HCT116 (cell line): Measurements from ENCODE around the gene NEU4. TPM values are rescaled to one million over a fixed set of nuclear protein-coding genes. Genes with fewer than 3 reads are reported as not detected.

ENCODE experiments used
- ATAC-seq: fragments of 200-7000 bp; cut with Tn5 transposase; 2 replicates; pipeline ENCODE4 v1.9.1; 2020; ENCODE audit warnings: mild to moderate bottlenecking, moderate library complexity
- BruUV-seq: library from RNA; stranded (reverse); fragments of 400-500 nt; replicated peaks from 2 replicates; lab custom pipeline; 2021; lab: Mats Ljungman, UMichigan
- CTCF ChIA-PET: fragments of 300-600 bp; sonication (Branson Sonifier 250); formaldehyde crosslinking; loops from one replicate; lab custom pipeline; 2021; ENCODE audit warnings: antibody characterized with exemption; lab: Charles Lee
- POLR2A ChIA-PET: fragments of 300-600, 350-600 bp; sonication (Branson Sonifier 250); formaldehyde crosslinking; loops from one replicate; lab custom pipeline; 2021; ENCODE audit warnings: antibody characterized with exemption; lab: Charles Lee
- RAD21 ChIA-PET, 2 experiments: fragments of 300-600 bp; sonication (Branson Sonifier 250); formaldehyde crosslinking; loops; one replicate each; lab custom pipeline; 2023; ENCODE audit warnings: low total read pairs in 2 of 2; ENCODE audit not compliant: uncharacterized antibody in 2 of 2, unreplicated experiment in 2 of 2, low non-redundant PET in 1 of 2; lab: Charles Lee
- DNase-seq: peaks from one replicate; pipeline ENCODE4 v3.0.0-alpha.2; 2010; ENCODE audit warnings: low read depth, low spot score
- H2AFZ ChIP-seq: fragments of 200-600 bp; shearing (Covaris generic), sonication (generic); 2 replicates; pipeline ENCODE4 v1.6.1; 2017; ENCODE audit warnings: low read depth, mixed run types, mixed read lengths, antibody characterized with exemption, low read length; ENCODE audit not compliant: poor library complexity, severe bottlenecking
- H3K27ac ChIP-seq: 2 replicates; pipeline ENCODE4 v1.5.1; 2012; ENCODE audit warnings: low read depth, low read length
- H3K27me3 ChIP-seq: fragments of 200-600 bp; sonication (generic); 2 replicates; pipeline ENCODE4 v1.6.1; 2016; ENCODE audit warnings: mixed run types, low read length, mixed read lengths; ENCODE audit not compliant: insufficient read depth
- H3K36me3 ChIP-seq, 2 experiments: fragments of 200-500 bp in 1 of 2; fragments of 200-600 bp in 1 of 2; sonication (Bioruptor generic) in 1 of 2; sonication (generic) in 1 of 2; 2 replicates each; pipeline versions ENCODE4 v1.5.1 to v1.6.1; 2014 to 2016; ENCODE audit warnings: low read length in 2 of 2, inconsistent platforms in 1 of 2, mixed read lengths in 1 of 2, mixed run types in 1 of 2; ENCODE audit not compliant: insufficient read depth in 2 of 2, control insufficient read depth in 1 of 2
- H3K4me1 ChIP-seq, 2 experiments: fragments of 200-600 bp in 1 of 2; sonication (generic) in 1 of 2; 2 replicates each; pipeline versions ENCODE4 v1.5.1 to v1.6.1; 2012 to 2017; ENCODE audit warnings: low read length in 2 of 2, inconsistent platforms in 1 of 2, mild to moderate bottlenecking in 1 of 2, mixed read lengths in 1 of 2, mixed run types in 1 of 2, moderate library complexity in 1 of 2; ENCODE audit not compliant: insufficient read depth in 2 of 2, control insufficient read depth in 1 of 2
- H3K4me2 ChIP-seq: fragments of 200-600 bp; sonication (generic); 2 replicates; pipeline ENCODE4 v1.6.1; 2017; ENCODE audit warnings: mixed run types, low read length, mixed read lengths
- H3K4me3 ChIP-seq, 2 experiments: fragments of 200-600 bp in 1 of 2; sonication (generic) in 1 of 2; replicated peaks in 1 of 2; 2 replicates each; pipeline ENCODE4 v1.5.1; 2011 to 2016; ENCODE audit warnings: low read length in 2 of 2, control low read depth in 1 of 2, low read depth in 1 of 2, mild to moderate bottlenecking in 1 of 2, mixed read lengths in 1 of 2, mixed run types in 1 of 2
- H3K79me2 ChIP-seq: fragments of 200-600 bp; sonication (generic); 2 replicates; pipeline ENCODE4 v1.6.1; 2017; ENCODE audit warnings: mild to moderate bottlenecking, mixed run types, low read length, moderate library complexity, mixed read lengths; ENCODE audit not compliant: insufficient read depth
- H3K9ac ChIP-seq: fragments of 200-600 bp; sonication (generic); 2 replicates; pipeline ENCODE4 v1.6.1; 2016; ENCODE audit warnings: low read length, mixed read lengths
- H3K9me2 ChIP-seq: fragments of 200-600 bp; sonication (generic), shearing (Covaris generic); 2 replicates; pipeline ENCODE4 v1.6.1; 2017; ENCODE audit warnings: mixed run types, mild to moderate bottlenecking, moderate library complexity; ENCODE audit not compliant: insufficient read depth
- H3K9me3 ChIP-seq, 2 experiments: fragments of 200-500 bp in 1 of 2; fragments of 200-600 bp in 1 of 2; sonication (Bioruptor generic) in 1 of 2; sonication (generic) in 1 of 2; 2 replicates each; pipeline ENCODE4 v1.6.1; 2014 to 2017; ENCODE audit warnings: low read length in 2 of 2, mixed read lengths in 2 of 2, inconsistent platforms in 1 of 2, low read depth in 1 of 2, mild to moderate bottlenecking in 1 of 2, mixed run types in 1 of 2, moderate library complexity in 1 of 2; ENCODE audit not compliant: control insufficient read depth in 1 of 2, insufficient read depth in 1 of 2
- H4K20me1 ChIP-seq: fragments of 200-600 bp; sonication (generic), shearing (Covaris generic); 2 replicates; pipeline ENCODE4 v1.6.1; 2017; ENCODE audit warnings: mixed run types, mild to moderate bottlenecking, moderate library complexity; ENCODE audit not compliant: insufficient read depth
- ATF3 ChIP-seq: IDR thresholded peaks from 2 replicates; pipeline ENCODE4 v1.6.1; 2012
- ELF1 ChIP-seq: IDR thresholded peaks from 2 replicates; pipeline ENCODE4 v1.6.1; 2012; ENCODE audit warnings: low read depth, borderline replicate concordance
- JUND ChIP-seq: IDR thresholded peaks from 2 replicates; pipeline ENCODE4 v1.6.1; 2012
- REST ChIP-seq: IDR thresholded peaks from 2 replicates; pipeline ENCODE4 v1.6.1; 2012; ENCODE audit warnings: low read depth
- YY1 ChIP-seq: IDR thresholded peaks from 2 replicates; pipeline ENCODE4 v1.6.1; 2011; ENCODE audit warnings: low read length, low read depth, moderate library complexity, mild to moderate bottlenecking; ENCODE audit not compliant: insufficient replicate concordance; ENCODE audit errors: extremely low read depth
- ZBTB33 ChIP-seq: IDR thresholded peaks from 2 replicates; pipeline ENCODE4 v1.6.1; 2011; ENCODE audit warnings: mild to moderate bottlenecking, low read length, moderate library complexity; ENCODE audit not compliant: insufficient replicate concordance; ENCODE audit errors: extremely low read depth
- intact Hi-C: fragments of 100-400 bp; cut with micrococcal nuclease; formaldehyde crosslinking; loops from 2 replicates; pipeline ENCODE4 v1.10.0; 2022
- total RNA-seq: library from RNA; stranded (reverse); gene quantifications from one replicate; pipeline ENCODE4 v1.2.1, GENCODE V29; 2021; ENCODE audit not compliant: unreplicated experiment

The NEU4 gene
- total RNA-seq, 1 experiment from 2014 or later = 0.34 TPM

GRCh38 chr2:241793385-241793784 is 15.6 kb upstream of the NEU4 start (continued):
- TF ChIP-seq REST = no peak
- TF ChIP-seq, all 23 proteins: peak for 0

GRCh38 chr2:241794250-241794823 is 14.7 kb upstream of the NEU4 start:
- Histone ChIP-seq H3K4me1 (peaks cover 18 to 21% of the 10 kb centered on the region in 2 experiments), H3K36me3 (no peaks in the 10 kb centered on the region), H3K27ac (no peak overlapping the region), H3K79me2 (no peaks in the 10 kb centered on the region), H3K9me2 (no peaks in the 10 kb centered on the region), H4K20me1 (no peaks in the 10 kb centered on the region), H3K27me3 (no peaks in the 10 kb centered on the region), H3K9ac (no peak overlapping the region), H3K9me3 (no peaks in the 10 kb centered on the region), H3K4me2 (no peak overlapping the region), H2AFZ (no peak overlapping the region), H3K4me3 (no peak overlapping the region)
- RAD21 ChIA-PET = no interaction called here
- TF ChIP-seq ZBTB33 (no peak), YY1 (no peak), ATF3 (no peak), JUND (no peak), ELF1 (no peak)
- DNase-seq (no peak), ATAC-seq (no peak)
- CTCF ChIA-PET = no interaction called here
- intact Hi-C loops = no loop called here
- POLR2A ChIA-PET = no interaction called here
- no TSS peak for BruUV-seq
